ENCODE results near the gene LCTL. TPM values are rescaled to one million over a fixed set of nuclear protein-coding genes. Genes with fewer than 3 reads are reported as not detected.

LCTL gene
- total RNA-seq, 3 donors from 2014 or later, result not detected

- DNase-seq, result no peak
- intact Hi-C loops (cut with DNase I, micrococcal nuclease), result no loop called here
- Histone ChIP-seq H3K9me3 (no peaks in the 10 kb centered on the region), H3K4me1 (ENCODE audit: low read depth) (no peaks in the 10 kb centered on the region), H3K36me3 (ENCODE audit: low read depth) (no peaks in the 10 kb centered on the region), H3K4me3 (no peak overlapping the region)
- TF ChIP-seq CTCF (IDR thresholded peaks at IDR 0.05), result no peak
- ATAC-seq, result no peak
These were observed 21.2 kb upstream of the LCTL start for GRCh38 chr15:66587020-66587419.

DNA sequence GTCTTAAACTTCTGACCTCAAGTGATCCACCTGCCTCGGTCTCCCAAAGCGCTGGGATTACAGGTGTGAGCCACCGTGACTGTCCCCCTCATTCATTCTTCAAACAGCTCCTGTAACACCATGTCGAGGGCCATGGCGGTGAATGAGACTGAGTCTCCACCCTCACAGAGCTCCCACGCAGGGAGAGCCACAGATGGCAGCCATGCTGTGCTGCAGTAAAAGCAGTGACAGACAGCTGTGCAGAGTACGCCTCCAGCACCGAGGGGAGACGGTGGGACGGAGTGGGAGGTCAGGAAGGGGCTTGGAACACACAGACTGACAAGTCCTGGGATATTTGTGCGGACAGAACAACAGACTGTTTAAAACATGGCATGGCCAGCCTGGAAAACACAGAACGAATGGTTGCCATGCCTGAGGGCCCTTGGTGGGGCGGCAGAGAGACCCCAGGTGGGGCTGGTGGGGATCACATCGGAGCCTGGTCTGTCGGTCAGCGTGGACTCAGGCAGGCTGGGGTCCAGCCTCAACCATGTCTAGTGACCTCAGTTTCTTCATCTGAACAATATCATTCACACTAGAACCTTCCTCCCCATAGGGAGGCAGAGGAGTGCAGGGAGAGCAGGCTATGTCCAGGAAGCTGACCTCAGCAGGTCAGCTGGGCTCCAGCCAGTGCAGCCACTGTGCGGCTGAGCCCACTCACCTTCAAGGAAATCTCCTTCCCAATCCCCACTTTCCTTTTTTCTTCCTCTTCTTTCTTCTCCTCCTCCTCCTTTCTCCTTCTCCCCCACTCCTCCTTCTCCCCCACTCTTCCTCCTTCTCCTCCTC, 20.6 kb upstream of the LCTL start:
- TF ChIP-seq CTCF (IDR thresholded peaks at IDR 0.05), result no peak
- Histone ChIP-seq H3K4me3 (no peak overlapping the region), H3K9me3 (no peaks in the 10 kb centered on the region), H3K4me1 (ENCODE audit: low read depth) (no peaks in the 10 kb centered on the region), H3K36me3 (ENCODE audit: low read depth) (no peaks in the 10 kb centered on the region)
- intact Hi-C loops (cut with DNase I, micrococcal nuclease), result no loop called here
- DNase-seq (no peak), ATAC-seq (no peak)

DNA sequence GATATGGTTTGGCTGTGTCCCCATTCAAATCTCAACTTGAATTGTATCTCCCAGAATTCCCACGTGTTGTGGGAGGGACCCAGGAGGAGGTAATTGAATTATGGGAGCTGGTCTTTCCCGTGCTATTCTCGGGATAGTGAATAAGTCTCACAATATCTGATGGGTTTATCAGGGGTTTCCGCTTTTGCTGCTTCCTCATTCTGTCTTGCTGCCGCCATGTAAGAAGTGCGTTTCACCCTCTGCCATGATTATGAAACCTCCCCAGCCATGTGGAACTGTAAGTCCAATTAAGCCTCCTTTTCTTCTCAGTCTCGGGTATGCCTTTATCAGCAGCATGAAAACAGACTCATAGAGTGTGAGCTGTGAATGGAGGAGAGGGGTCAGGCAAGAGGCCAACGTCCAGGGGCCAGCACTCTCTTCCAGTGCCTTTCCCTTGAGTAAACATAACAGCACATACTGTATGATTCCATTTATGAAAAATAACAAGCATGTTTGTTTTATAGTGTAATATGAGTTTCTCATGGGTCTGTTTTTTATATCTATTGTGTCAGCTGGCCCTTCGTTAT, 16.3 kb upstream of the LCTL start:
- ATAC-seq, result no peak
- H3K9me3 ChIP-seq, result no peaks in the 10 kb centered on the region
- H3K4me3 ChIP-seq, result no peak overlapping the region

GRCh38 chr15:66580643-66581042, 14.8 kb upstream of the LCTL start:
- H3K36me3 ChIP-seq (ENCODE audit: low read depth), result no peaks in the 10 kb centered on the region
- TF ChIP-seq CTCF (IDR thresholded peaks at IDR 0.05), result no peak
- H3K4me1 ChIP-seq (ENCODE audit: low read depth), result no peaks in the 10 kb centered on the region
- H3K4me3 ChIP-seq, result no peak overlapping the region
- intact Hi-C loops (cut with DNase I, micrococcal nuclease), result no loop called here
- H3K9me3 ChIP-seq, result no peaks in the 10 kb centered on the region
- ATAC-seq, result no peak
- DNase-seq, result no peak

More for the DNA sequence above, 16.3 kb upstream of the LCTL start:
- intact Hi-C loops (cut with DNase I, micrococcal nuclease), result no loop called here
- DNase-seq, result no peak
- no peaks in the 10 kb centered on the region for H3K4me1 ChIP-seq (ENCODE audit: low read depth)
- no peaks in the 10 kb centered on the region for H3K36me3 ChIP-seq (ENCODE audit: low read depth)
- TF ChIP-seq CTCF (IDR thresholded peaks at IDR 0.05), result no peak

GRCh38 chr15:66578286-66578875, 12.6 kb upstream of the LCTL start:
- DNase-seq (no peak), ATAC-seq (no peak)
- Histone ChIP-seq H3K4me3 (no peak overlapping the region), H3K4me1 (ENCODE audit: low read depth) (no peaks in the 10 kb centered on the region), H3K36me3 (ENCODE audit: low read depth) (no peaks in the 10 kb centered on the region), H3K9me3 (no peaks in the 10 kb centered on the region)
- no peak for TF ChIP-seq CTCF (IDR thresholded peaks at IDR 0.05)
- intact Hi-C loops (cut with DNase I, micrococcal nuclease), result no loop called here
